22Rv1 (cell line): Measurements from ENCODE around the gene LCOR.
A peak's percentile ranks its signal among the peaks of the same experiment; 100 is the strongest.

ENCODE experiments used
- ZFX ChIP-seq: fragments of 450-650 bp; IDR thresholded peaks from 2 replicates; pipeline ENCODE4 v1.6.1; 2017; ENCODE audit warnings: antibody characterized with exemption, borderline replicate concordance
- TF ChIP-seq, protein P1 (sequence below): fragments of 450-650 bp; IDR thresholded peaks from 2 replicates; pipeline ENCODE4 v1.5.1; 2017; ENCODE audit warnings: mild to moderate bottlenecking

DNA sequence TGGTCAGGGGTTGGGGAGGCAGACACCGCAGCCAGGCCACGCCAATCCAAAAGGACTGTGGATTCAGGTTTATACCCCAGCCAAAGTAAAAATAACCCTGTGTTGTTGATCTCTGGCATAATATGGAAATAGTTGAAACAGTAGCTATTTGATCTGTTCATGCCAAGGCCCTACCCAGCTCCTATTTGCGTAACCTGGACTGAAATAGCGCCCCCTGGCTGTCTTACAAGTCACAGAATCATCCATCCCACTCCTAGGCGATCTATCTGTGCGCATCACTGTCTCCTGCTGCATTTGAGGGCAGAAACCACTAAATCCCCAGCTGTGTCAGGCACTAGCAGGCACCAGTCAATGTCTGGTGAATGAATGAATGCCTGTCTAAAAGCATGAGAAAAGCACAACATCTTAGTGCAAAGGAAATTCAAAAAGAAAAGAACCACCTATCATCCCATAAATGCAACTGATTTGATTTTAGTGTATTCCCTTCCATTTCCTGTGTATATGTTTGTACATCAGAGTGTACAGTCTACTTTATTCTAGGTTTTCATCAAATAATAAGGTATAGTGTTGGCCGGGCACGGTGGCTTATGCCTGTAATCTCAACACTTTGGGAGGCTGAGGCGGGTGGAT lies 193.6 kb downstream of the LCOR start:
- TF ChIP-seq, protein P1, sequence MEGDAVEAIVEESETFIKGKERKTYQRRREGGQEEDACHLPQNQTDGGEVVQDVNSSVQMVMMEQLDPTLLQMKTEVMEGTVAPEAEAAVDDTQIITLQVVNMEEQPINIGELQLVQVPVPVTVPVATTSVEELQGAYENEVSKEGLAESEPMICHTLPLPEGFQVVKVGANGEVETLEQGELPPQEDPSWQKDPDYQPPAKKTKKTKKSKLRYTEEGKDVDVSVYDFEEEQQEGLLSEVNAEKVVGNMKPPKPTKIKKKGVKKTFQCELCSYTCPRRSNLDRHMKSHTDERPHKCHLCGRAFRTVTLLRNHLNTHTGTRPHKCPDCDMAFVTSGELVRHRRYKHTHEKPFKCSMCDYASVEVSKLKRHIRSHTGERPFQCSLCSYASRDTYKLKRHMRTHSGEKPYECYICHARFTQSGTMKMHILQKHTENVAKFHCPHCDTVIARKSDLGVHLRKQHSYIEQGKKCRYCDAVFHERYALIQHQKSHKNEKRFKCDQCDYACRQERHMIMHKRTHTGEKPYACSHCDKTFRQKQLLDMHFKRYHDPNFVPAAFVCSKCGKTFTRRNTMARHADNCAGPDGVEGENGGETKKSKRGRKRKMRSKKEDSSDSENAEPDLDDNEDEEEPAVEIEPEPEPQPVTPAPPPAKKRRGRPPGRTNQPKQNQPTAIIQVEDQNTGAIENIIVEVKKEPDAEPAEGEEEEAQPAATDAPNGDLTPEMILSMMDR: peak; percentile 85
- no peak for TF ChIP-seq ZFX
